HG03280 (cell line): ENCODE measurements around the gene DNAJB9.
A peak's percentile ranks its signal among the peaks of the same experiment; 100 is the strongest.

Experiments used
- ATAC-seq: cut with Tn5 transposase; IDR thresholded peaks from one replicate; pipeline ENCODE4 v1.9.1; 2021; ENCODE audit warnings: mild to moderate bottlenecking, moderate library complexity; ENCODE audit not compliant: unreplicated experiment

The DNAJB9 gene

GRCh38 chr7:108565987-108566386 lies 3.7 kb upstream of the DNAJB9 start:
- no peak for ATAC-seq

GRCh38 chr7:108568801-108569380 lies 783 bp upstream of the DNAJB9 start:
- no peak for ATAC-seq

- peak; percentile 16 for ATAC-seq
Observed at GRCh38 chr7:108570146-108570755, 577 bp downstream of the DNAJB9 start.

DNA sequence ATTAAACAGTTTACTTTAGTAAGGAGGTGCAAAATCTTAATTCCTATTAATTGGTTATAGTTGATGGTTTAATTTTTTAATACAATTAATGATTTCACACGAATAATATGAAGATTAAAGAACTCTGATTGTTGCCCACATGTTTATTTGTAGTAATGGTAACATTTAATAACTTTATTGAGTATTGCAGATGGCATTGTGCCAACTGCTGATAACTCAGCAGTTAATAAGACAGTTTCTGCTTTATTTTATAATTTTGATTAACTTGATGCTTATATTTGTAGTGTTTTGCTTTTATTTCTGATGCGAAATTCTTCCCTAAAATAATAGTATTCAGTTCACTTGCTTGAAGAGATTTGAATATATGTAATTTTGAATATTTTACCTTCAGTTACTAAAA lies 2.8 kb downstream of the DNAJB9 start:
- no peak for ATAC-seq

DNA sequence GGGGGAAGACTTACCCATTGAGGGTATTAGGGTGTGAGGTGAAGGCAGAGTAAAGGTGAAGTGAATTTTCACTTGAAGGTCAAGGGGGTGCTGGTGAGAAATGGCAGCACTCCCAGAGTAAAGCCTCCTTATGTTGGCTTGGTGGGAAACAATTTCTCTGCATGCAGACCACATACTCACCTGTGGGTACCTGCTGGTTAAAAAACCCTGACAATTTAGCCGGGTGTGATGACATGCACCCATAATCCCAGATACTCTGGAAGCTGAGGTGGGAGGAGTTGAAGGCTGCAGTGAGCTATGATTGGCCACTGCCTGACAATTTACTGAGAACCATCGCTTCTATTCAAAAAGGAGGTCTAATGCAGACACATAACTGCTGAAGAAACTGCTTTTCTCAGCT lies 5.5 kb downstream of the DNAJB9 start:
- ATAC-seq: no peak

DNA sequence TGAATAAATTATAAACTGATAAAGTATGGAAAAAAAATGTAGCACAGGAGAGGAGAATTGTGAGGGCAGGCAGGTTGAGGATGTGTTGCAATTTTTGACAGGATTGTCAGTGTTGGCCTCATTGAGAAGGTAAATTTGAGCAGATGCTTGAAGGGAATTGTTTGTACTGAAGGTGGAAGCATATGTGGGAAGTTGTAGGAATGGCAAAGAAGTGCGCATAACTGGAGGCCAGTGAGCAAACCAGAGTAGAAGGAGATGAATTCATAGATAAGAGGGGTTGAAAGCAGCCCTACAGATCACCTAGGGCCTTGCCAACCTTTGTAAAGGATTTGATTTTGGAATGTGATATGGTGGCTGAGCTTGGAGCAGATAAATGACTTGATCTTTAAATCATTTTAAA lies 6.4 kb downstream of the DNAJB9 start:
- no peak for ATAC-seq

GRCh38 chr7:108578937-108579336 lies 9.3 kb downstream of the DNAJB9 start:
- no peak for ATAC-seq

GRCh38 chr7:108580298-108580697 lies 10.6 kb downstream of the DNAJB9 start:
- no peak for ATAC-seq

GRCh38 chr7:108581655-108582491 lies 12.2 kb downstream of the DNAJB9 start:
- no peak for ATAC-seq

DNA sequence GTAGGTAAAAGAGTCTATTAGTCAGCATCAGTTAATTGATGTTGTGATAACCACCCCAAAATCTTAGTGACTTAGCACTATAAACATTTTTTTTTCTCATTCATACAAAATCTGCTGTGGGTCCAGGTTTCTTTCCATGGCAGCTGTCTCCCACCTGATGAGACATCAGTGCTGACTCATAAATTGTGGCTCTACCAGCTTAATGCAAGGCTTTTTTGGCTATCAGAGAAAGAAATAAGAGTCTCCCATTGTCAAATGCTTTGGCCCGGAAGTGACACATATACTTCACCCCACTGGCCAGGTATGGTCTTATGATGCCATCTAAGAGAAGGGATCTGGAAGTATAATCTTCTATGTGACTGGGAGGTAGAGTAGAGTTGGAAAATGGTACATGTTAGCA lies 14.5 kb downstream of the DNAJB9 start:
- ATAC-seq: no peak

DNA sequence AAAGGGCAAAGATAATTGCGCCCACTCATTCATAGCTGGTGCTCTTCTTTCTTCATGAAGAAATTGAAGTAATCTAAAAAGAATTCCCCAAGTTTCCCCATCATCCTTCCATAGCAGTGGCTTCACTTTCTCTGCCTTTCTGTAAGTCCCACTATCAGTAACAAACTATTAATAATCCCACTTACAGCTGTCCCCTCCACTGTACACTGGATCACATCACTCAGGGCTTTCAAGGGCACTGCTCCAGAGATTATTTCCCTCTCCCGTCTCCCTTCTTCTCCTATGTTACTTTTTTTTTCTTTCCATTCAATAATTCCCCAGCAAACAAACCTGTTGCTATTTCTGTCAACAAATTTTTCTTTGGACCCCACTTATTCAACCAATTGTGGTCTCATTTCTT lies 16.2 kb downstream of the DNAJB9 start:
- no peak for ATAC-seq

DNA sequence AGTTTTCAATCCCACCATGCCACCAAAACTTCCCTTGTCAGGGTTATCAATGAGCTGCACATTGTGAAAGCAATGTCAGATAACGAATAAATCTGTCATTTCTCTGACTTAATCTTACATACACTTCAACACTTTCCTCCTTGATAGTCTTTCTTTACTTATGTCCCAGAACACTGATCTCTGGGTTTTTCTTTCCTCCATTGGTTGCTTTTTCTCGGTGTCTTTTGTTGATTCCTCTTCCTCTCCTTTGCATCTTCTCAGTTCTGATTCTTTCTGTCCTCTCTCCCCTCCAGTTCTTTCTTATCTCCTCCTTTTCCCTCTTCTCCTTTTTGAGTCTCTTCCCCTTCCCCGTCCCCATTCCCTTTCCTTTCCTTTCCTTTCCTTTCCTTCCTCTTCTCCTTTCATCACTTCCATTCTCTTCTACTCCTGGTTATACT lies 16.6 kb downstream of the DNAJB9 start:
- ATAC-seq: no peak

DNA sequence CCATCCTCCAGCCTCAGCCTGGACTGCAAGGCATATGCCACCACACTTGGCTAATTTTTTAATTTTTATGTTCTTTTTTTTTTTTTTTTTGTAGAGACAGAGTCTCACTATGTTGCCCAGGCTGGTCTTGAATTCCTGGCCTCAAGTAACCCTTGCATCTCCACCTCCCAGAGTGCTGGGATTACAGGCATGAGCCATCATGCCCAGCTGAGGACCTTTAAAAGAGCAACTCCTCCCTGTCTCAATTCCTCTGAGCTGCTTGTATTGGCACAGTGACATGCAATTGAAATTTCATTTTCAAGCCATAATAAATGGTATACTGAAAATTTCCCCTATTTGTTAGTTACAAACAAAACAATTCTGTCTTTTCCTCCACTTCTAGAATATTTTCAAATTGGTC lies 19.5 kb downstream of the DNAJB9 start:
- ATAC-seq: no peak

DNA sequence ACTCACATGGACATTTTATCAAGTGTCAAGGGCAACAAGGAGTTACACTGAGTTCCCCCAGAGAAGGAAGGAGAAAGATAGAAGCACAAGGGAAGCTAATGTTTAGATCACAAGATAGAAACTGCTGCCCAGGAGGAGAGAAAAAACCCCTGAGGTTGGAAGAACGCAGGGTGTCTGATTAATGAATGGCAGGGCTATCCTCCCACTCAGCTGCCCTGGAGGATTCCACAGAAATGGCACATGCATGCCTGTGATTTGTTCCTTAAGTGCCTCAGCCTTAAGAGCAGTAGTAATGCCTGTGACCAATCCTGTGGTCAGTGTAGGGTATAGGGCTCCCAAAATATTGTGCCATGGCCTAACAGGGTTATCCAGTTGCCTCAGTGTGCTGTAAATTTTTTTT lies 20.2 kb downstream of the DNAJB9 start:
- ATAC-seq: no peak

- ATAC-seq: no peak
Observed at GRCh38 chr7:108590606-108591005, 20.9 kb downstream of the DNAJB9 start.

GRCh38 chr7:108592646-108593201 lies 23.1 kb downstream of the DNAJB9 start:
- ATAC-seq: no peak

DNA sequence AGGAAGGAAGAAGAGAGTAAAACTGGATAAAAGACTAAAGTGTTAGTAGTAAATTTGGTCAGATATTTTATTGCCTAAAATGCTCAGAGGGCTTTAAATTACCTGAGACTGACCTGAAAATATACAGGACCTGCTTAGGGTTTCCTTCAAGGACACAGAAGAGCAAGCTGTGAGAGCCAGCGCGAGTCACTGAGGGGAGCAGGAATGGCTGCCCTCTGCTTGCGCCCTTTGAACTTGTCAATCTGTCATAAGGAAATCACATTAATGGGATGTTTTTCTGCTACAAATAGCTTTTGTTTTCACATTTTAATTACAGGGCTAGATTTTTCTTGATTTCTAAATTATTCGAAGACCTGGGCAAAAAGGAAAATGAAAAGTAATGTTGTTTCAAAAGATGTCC lies 26.9 kb downstream of the DNAJB9 start:
- ATAC-seq: peak; percentile 75

DNA sequence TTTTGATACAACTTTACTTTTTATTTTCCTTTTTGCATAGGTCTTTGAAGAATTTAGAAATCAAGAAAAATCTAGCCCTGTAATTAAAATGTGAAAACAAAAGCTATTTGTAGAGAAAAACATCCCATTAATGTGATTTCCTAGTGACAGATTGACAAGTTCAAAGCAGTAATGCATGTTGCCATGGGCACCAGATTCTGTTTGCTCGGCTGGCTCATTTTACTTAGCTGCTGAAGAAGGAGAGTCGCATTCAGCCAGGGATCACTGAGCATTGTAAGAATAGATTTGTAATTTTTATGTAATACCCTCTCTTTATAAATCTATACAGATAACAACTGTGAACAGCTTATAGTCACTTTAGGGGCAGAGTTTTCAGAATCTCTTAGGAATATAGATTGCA lies 28.5 kb downstream of the DNAJB9 start:
- no peak for ATAC-seq

- ATAC-seq: no peak
Observed at GRCh38 chr7:108598914-108599580, 29.4 kb downstream of the DNAJB9 start.

GRCh38 chr7:108600399-108600798 lies 30.7 kb downstream of the DNAJB9 start:
- no peak for ATAC-seq

DNA sequence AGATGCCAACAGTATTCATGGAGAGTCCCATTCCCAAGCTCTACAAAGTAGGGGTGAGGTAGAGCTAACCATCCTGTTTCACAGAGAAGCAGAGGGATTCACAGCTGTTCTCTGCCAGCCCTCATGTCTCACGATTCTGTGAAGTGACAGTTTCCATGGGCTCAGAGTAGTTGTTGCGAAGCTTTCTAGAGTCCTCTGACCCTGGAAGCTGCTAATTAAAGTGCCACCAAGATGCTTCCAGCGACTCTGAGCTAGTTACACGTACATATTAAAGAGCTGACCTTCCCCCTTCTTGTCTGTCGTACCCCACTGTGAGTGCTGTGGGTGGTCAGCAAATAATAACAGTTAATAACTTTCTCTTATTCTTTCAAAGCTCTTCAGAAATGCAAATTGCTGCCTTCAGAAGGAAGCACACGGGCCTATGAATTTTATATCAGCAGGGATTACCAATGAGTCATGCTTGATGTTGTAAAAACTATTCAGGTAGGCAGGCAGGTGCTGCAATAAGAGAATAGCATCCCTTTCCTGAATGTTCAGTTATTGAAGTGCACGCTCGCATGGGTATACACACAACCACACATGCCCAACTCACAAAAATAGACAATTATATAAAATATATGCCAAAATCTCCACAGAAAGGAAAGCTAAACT lies 34.1 kb downstream of the DNAJB9 start:
- ATAC-seq: no peak
